Peyer's patch (tissue), 4 donors: ENCODE results near the gene AGBL4.

ENCODE experiments used
- CTCF ChIP-seq, 6 experiments: fragments of 450-650 bp in 4 of 6; fragments of 200-600 bp in 2 of 6; sonication (generic) in 1 of 6; IDR thresholded peaks; one replicate each; pipeline ENCODE4 v1.5.1; 2017 to 2019; ENCODE audit warnings: antibody characterized with exemption in 6 of 6, mild to moderate bottlenecking in 3 of 6, moderate library complexity in 1 of 6
- POLR2A ChIP-seq, 2 donors: fragments of 450-650 bp; IDR thresholded peaks; one replicate each; pipeline ENCODE4 v1.5.1; 2017; ENCODE audit warnings: antibody characterized with exemption in 2 of 2, mild to moderate bottlenecking in 2 of 2, moderate library complexity in 2 of 2

DNA sequence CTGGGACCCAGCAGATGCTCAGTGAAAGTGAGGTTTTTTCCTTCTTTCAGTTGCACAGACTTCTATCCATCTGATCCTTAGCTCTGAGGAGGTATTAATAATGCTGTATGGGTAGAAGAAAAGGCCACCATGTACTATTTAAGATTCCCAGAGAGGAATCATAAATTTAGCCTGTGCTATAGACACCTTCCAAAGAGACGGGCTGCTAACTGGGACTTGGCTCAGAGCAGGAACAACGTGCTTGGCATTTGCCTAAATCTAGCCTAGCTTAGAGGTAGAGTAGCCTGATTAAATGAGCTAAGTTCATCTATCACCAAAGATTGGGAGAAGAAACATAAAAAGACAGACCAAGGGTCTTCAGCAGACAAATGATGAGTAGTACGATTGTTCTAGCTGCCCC lies 1070.1 kb downstream of the AGBL4 start:
- TF ChIP-seq CTCF (IDR thresholded peaks at IDR 0.05) (no peak), POLR2A (IDR thresholded peaks at IDR 0.05) (no peak)
